A673 (cell line): ENCODE data around the gene EIPR1. TPM values are rescaled to one million over a fixed set of nuclear protein-coding genes. Genes with fewer than 3 reads are reported as not detected.
A peak's percentile ranks its signal among the peaks of the same experiment; 100 is the strongest.

Source experiments
- BruUV-seq: library from RNA; stranded (reverse); fragments of 400-500 nt; replicated peaks from 2 replicates; lab custom pipeline; 2021; lab: Mats Ljungman, UMichigan
- CTCF ChIA-PET: fragments of 300-600 bp; sonication (Branson Sonifier 250); formaldehyde crosslinking; loops from one replicate; lab custom pipeline; 2022; ENCODE audit warnings: antibody characterized with exemption; lab: Charles Lee
- POLR2A ChIA-PET: fragments of 300-600 bp; sonication (Branson Sonifier 250); formaldehyde crosslinking; loops from one replicate; lab custom pipeline; 2022; ENCODE audit warnings: antibody characterized with exemption; ENCODE audit not compliant: low non-redundant PET; lab: Charles Lee
- DNase-seq: peaks from one replicate; pipeline ENCODE4 v3.0.0-alpha.2; 2015; ENCODE audit warnings: low spot score
- H3K27ac ChIP-seq: fragments of 200-600 bp; sonication (generic); 2 replicates; pipeline ENCODE4 v1.5.1; 2016; ENCODE audit warnings: mixed run types, low read depth, mild to moderate bottlenecking, mixed read lengths, antibody characterized with exemption, low read length; ENCODE audit not compliant: poor library complexity, severe bottlenecking
- H3K27me3 ChIP-seq: fragments of 200-600 bp; sonication (generic); replicated peaks from 2 replicates; pipeline ENCODE4 v1.6.1; 2017; ENCODE audit warnings: mixed run types, low read depth, mild to moderate bottlenecking, mixed read lengths, antibody characterized with exemption, low read length; ENCODE audit not compliant: insufficient read depth, poor library complexity
- H3K36me3 ChIP-seq: fragments of 200-600 bp; sonication (generic); 2 replicates; pipeline ENCODE4 v1.6.1; 2016; ENCODE audit warnings: mixed run types, mild to moderate bottlenecking, mixed read lengths, antibody characterized with exemption, low read length; ENCODE audit not compliant: insufficient read depth, poor library complexity, severe bottlenecking
- H3K4me1 ChIP-seq: fragments of 200-600 bp; sonication (generic); 2 replicates; pipeline ENCODE4 v1.6.1; 2017; ENCODE audit warnings: mixed run types, mild to moderate bottlenecking, mixed read lengths, antibody characterized with exemption, low read length; ENCODE audit not compliant: insufficient read depth, poor library complexity, severe bottlenecking
- H3K4me3 ChIP-seq: fragments of 200-600 bp; sonication (generic); 2 replicates; pipeline ENCODE4 v1.5.1; 2016; ENCODE audit warnings: low read depth, mixed run types, mild to moderate bottlenecking, mixed read lengths, low read length; ENCODE audit not compliant: poor library complexity, severe bottlenecking
- H3K9me3 ChIP-seq: fragments of 200-600 bp; sonication (generic); 2 replicates; pipeline ENCODE4 v1.6.1; 2016; ENCODE audit warnings: mixed run types, low read depth, mild to moderate bottlenecking, mixed read lengths, antibody characterized with exemption, low read length; ENCODE audit not compliant: poor library complexity, severe bottlenecking
- CTCF ChIP-seq: fragments of 300-800, 200-600 bp; sonication (generic); conservative IDR thresholded peaks from 2 replicates; pipeline ENCODE4 v1.5.1; 2017; ENCODE audit warnings: low read depth, mild to moderate bottlenecking, antibody characterized with exemption, low read length, moderate library complexity, mixed read lengths
- EZH2 ChIP-seq: fragments of 200-600 bp; sonication (generic); IDR thresholded peaks from 2 replicates; pipeline ENCODE4 v1.6.1; 2017; ENCODE audit warnings: borderline replicate concordance, low read depth, mild to moderate bottlenecking, mixed read lengths, antibody characterized with exemption, low read length; ENCODE audit not compliant: poor library complexity, severe bottlenecking
- intact Hi-C: fragments of 100-400 bp; cut with micrococcal nuclease; formaldehyde crosslinking; loops from one replicate; pipeline ENCODE4 v1.10.0; 2022; ENCODE audit not compliant: unreplicated experiment
- total RNA-seq: library from RNA; stranded (reverse); gene quantifications from 2 replicates; pipeline ENCODE4 v1.2.3, GENCODE V29; 2021

The EIPR1 gene
- total RNA-seq, 1 experiment from 2014 or later = 37.0 TPM

GRCh38 chr2:3386448-3386958, 8.9 kb upstream of the EIPR1 start:
- TF ChIP-seq EZH2 = no peak
- no peaks in the 10 kb centered on the region for H3K27me3 ChIP-seq
- intact Hi-C loops = no loop called here
- BruUV-seq = no TSS peak
- H3K4me1 ChIP-seq = peaks cover 4% of the 10 kb centered on the region
- DNase-seq = no peak
- no peak overlapping the region for H3K4me3 ChIP-seq
- H3K9me3 ChIP-seq = no peaks in the 10 kb centered on the region
- ChIA-PET POLR2A (no interaction called here), CTCF (no interaction called here)
- H3K36me3 ChIP-seq = peaks cover 34% of the 10 kb centered on the region
- no peak overlapping the region for H3K27ac ChIP-seq

- no peaks in the 10 kb centered on the region for H3K27me3 ChIP-seq
- intact Hi-C loops = loop anchor here (5.0 kb wide), 1 partner anchor 137 kb away; the partner anchor contains the start of gene ADI1
- peaks cover 10% of the 10 kb centered on the region for H3K36me3 ChIP-seq
- POLR2A ChIA-PET = no interaction called here
- BruUV-seq = no TSS peak
- H3K9me3 ChIP-seq = no peaks in the 10 kb centered on the region
- peak within 1 kb of the TSS; percentile 88 for H3K4me3 ChIP-seq
- H3K27ac ChIP-seq = peak within 1 kb of the TSS; percentile 86
- CTCF ChIA-PET = no interaction called here
- peaks cover 17% of the 10 kb centered on the region for H3K4me1 ChIP-seq
- TF ChIP-seq CTCF = peak; percentile 57
- no peak for TF ChIP-seq EZH2
- DNase-seq = peak; percentile 95
Observed at GRCh38 chr2:3379647-3380534, 2.3 kb upstream of the EIPR1 start, which contains the start of gene TRAPPC12. Gene TRAPPC12, plus strand, starts transcription at chr2:3379694. Its CDS starts 7,930 bp downstream, at chr2:3387624.

- H3K9me3 ChIP-seq = no peaks in the 10 kb centered on the region
- no peak for TF ChIP-seq CTCF
- no peak for TF ChIP-seq EZH2
- peak overlapping the region; percentile 86 for H3K27ac ChIP-seq
- peaks cover 10% of the 10 kb centered on the region for H3K36me3 ChIP-seq
- intact Hi-C loops = loop anchor here (5.0 kb wide), 1 partner anchor 138 kb away; the partner anchor contains the start of gene ADI1
- peaks cover 17% of the 10 kb centered on the region for H3K4me1 ChIP-seq
- POLR2A ChIA-PET = no interaction called here
- CTCF ChIA-PET = no interaction called here
- no TSS peak for BruUV-seq
- H3K27me3 ChIP-seq = no peaks in the 10 kb centered on the region
- no peak for DNase-seq
- H3K4me3 ChIP-seq = peak overlapping the region; percentile 88
Observed at GRCh38 chr2:3379339-3379646, 1.7 kb upstream of the EIPR1 start.
